HG03159 (cell line): ENCODE measurements around the gene PLCL2.
A peak's percentile ranks its signal among the peaks of the same experiment; 100 is the strongest.

Experiments used
- ATAC-seq: cut with Tn5 transposase; IDR thresholded peaks from one replicate; pipeline ENCODE4 v1.9.1; 2021; ENCODE audit warnings: mild to moderate bottlenecking, moderate library complexity; ENCODE audit not compliant: unreplicated experiment

The PLCL2 gene

DNA sequence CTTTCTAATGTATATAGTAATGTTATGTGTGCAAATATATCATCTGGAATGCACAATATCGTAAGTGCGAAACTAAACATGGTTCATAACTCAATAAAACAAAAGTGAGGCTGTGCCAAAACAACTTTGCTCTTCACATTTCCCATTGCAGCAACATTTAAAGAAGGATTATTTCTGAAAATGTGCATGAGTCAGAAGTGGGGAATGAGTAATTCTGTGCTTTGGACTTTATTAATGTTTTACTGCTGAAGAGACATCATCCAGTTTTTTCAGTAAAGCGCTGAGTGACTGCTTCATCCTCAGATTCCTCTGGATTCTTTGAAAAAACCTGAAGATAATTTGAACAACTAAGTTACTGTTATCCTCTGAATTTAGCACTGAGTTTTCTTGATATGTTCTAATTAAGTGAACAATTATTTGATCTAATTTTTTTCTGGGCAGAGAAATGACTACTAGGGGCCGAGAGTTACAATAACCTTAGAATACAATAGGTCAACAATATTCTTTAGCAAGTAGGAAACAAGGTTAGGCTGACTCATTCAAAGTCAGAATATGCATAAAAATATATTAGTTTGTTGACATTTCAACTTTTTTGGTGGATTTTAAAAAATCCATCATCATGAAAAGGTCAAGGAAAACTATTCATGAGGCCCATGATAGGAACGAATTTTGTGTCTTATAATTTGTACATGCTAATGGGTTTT is 20.0 kb upstream of the PLCL2 start:
- no peak for ATAC-seq

DNA sequence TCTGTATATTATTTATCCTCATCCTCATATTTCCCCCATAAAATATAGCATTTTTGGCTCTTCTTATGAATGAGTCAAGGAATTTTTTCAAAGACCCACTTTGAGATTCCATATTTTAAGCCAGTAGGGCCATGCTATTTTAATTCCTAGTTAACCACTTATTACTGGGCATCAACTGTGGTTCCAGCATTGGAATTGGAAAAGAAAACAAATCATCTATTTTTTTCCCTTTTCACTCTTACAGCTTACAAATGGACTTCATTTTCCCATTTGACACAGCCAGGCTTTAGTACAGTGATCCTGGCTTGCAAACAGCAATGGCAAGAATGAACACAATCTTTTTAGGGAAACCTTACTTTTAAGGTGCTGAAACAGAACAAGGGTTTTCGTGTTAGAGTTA is 19.4 kb upstream of the PLCL2 start:
- ATAC-seq = no peak

DNA sequence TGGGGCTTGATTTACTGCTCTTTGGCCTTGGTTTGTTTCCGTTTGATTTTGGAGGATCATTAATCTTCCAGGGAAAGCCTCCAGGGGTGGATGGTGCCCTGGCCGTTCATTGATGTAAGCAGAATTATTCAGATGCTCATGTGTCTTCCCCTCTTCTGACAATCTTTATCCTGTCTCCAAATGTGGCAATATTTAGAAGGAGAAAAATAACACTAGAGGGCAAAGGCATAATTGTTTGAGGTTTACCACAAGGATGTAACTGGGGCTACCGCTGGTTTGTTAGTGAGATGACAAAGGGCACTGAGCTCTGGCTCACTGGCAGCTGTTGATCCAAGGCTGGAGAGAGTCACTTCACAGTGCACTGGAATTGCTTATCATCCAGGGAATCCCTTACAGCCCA is 18.2 kb upstream of the PLCL2 start:
- ATAC-seq = no peak

DNA sequence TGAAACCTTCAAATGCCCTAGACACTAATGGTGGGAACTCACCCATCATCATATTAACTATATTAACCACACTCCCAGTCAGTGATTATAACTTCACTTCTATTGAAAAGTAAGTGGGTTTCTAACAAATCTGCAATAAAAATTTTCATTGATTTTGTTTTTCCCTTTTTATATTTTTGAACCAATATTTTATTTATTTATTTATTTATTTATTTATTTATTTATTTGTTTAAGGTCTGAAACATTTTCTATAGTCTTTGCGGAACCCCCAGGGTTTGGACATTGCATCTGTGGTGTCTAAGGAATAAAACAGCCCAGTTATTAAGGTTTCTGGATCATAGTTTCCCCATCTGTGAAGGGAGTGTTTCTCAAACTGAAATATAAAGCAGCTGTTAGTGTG is 16.2 kb upstream of the PLCL2 start:
- ATAC-seq = no peak

DNA sequence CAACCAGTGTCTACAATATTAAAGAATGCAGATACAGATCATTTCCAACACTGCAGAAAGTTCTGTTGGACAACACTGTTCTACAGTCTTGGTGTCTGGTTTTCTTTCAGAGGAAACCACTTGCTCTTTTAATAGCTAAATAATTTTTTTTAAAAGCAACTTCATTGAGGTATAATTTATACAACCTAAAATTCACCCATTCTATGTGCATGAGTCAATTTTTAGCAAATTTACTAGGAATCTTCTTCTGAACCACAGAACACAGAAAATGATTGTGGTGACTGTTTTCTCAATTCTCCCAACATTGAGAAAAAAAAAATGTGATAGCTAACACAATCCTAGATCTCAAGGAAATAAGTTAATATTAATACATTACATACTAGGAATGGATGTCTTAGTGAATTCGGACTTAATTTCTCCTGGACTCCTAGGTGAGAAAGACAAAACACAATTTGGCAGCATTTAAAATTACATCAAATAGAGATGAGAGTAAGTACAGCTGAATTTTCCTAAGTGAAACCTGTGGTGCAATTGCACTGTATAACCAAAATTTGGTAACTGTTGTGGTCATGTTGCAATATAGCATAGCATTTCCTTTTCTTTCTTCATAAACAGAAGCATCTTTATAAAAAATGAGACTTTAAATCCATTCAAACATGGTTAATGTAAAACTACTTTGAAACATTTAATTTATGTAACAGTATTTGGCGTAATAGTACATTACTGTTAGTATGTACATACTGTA is 15.3 kb upstream of the PLCL2 start:
- no peak for ATAC-seq

DNA sequence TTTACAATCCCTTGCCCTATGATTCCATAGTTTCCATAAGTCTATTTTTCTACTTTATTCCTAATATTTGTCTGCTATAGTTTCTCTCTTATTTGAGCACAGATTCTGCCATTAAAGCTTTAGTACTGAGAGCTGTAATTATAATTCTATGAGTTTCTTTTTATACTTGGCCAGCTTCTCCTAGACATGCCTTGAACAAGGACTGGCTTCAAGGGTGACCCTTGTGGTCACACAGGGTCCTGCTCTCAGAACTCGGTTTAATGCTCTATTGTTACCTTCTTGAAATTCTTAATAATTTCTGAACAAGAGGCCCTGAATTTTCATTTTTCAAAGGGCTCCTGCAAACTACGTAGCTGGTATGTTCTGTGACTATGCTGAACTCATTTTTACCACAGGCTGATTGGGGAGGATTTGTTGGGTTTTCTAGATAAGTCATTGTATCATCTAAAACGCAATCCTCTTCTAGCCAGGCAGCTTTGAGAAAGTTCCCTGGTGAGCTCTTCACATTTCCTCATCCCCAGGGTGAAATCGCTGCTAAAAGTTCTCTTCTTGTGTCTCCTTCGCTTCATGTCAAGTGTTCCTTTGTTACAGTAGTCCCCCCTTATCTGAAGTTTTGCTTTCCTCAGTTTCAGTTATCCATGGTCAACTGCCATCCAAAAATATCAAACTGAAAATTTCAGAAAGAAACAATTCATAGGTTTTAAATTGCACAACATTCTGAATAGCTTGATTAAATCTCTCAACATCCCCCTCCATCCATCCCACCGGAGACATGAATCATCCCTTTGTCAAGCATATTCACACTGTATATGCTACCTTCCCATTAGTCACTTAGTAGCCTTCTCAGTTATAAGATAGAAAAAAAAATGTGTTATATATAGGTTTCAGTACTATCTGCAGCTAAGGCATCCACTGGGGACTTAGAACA is 12.6 kb upstream of the PLCL2 start:
- no peak for ATAC-seq

DNA sequence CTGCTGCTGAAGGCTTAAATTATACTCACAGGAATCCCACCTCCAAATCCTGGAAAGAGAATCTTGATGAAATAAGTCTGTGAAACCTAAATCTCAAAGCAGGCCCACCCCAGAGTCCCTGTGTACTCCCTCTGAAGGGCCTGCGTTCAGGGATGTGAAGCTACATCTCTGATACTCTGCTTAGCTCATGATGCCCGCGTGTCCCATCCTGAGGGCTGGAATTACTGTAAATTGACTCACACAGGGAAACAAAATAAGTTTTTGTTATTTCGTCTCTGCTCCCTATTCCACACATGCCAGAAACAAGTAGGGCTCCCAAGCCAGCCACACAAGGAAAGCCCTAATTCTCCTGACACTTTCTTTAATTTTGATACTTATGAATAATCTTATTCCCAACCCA is 10.9 kb upstream of the PLCL2 start:
- ATAC-seq = no peak

DNA sequence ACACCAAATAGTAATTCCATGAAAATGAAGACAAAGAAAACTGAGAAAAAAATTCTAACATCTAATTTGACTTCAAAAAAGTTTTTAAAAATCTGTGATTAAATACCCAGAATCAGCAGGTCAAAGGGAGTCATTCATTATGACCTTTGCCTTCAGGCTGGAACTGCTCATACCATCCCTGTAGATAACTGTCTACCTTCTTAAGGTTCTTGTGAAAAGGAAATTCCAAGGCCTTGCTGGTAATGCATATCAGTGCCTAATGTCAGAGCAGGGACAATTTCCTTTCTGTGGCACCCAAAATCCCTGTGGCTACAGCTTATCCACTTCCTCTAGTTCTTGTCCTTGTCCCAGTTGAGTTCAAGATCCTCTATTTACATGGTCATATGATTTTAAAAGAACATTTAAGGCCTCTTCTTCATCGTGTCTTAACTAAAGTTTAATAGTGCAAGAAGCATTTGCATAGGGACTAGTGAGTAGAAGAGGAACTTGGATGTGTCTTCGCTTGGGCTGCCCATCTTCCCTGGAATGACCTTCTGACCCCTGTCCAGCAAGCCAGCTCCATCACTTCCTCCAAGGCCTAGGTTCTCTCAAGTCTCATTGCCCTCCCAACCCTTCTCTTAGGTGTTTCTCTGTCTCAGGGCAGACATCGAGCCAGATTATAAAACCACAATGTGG is 8.7 kb upstream of the PLCL2 start:
- no peak for ATAC-seq

DNA sequence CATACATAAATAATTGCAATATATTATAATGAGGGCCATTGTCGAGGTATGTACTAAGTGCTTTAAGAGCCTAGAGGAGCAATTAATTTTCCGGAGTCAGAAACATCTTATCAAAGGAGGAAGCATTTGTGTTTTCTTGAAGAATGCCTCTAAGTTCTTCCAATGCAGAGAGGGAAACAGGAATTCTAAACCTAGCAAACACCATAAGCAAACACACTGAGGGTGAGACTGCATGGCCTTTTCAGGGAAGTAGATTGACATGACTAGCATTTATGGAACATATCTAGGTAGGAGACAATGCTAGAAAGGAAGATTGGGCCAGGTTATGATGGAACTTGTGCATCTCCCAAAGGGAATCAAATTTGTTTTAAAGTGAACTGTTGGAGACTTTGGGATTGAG is 7.2 kb upstream of the PLCL2 start:
- no peak for ATAC-seq

DNA sequence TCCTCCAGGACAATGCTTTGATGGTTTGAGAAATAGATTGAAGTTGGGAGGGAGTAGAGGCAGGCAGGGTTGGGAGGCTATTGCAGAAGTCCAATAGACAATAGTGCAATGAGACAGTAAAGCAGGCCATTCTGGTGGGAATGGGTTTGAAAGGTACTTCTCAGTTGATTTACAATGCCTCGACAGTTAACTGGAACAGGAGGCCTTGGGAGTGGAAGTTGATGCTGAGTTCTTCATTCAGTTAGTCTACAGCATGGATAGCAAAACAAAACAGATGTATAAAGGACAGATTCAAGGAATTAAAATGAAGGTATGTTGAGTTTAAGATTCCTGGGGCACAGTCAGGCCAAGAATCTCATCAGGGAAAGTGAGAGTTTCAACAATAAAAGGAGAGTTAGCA is 6.8 kb upstream of the PLCL2 start:
- no peak for ATAC-seq

DNA sequence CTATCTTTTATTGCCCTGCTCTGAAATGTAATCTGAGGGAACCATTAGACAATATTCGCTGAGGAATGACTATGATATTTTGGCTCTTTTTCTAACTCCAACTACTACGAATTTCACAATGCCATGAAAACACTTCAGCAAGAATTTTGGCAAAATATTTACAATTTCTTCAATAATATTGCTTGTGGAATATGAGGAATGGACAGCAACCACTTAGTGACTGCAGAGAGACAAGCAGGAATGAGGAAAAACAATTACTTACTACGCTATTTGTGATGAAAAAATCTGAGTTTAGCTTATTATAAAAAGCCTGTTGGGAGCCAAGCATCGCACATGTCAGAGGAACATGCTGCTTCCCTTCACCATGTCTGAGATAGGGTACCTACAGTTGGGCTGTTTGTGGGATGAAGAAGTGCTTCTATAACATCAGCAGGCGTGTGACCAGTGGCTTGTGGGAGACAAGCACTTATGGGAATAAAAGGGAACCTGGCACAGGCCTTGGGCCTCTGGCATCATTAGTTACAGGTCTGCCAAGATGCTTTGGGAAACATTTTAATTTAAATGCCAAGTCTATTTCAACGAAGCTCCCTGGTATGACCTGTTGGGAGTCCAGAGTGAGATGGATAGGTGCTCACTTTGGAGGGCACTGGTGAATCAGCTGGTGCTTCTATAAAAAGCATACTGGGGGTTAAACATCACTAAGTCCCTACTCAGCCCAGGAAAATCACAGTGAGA is 2.7 kb upstream of the PLCL2 start:
- no peak for ATAC-seq

DNA sequence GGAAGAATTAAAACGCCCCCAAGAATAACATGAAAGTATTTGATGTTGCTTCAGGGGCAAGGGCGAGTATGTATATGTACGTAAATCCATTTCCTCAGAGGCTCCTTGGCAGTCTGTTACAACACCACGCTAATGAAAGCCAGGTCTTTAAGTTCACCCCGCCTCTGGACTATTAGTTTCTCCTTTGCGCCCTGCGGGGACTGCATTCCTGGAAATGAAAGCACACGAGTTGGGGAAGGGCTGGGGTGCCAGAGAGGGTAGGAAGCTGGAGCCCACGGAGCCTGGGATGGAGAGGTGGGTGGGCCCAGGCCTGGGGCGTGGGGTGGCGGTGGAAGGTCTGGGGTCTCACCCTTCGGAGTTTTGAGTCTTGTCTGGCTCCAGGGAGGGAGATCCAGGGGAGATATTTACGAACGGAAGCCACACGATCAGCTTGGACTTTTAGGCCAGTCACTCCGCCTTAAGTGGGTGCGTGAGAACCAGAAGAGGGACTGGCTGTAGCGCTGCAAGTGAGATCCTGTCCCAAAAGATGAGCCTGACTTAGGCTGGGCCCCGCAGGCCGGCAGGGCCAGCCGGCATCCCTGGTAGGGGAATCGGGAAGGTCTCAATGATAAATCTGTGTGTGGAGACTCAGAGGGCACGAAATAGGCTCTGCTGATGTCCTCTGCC is 1.6 kb upstream of the PLCL2 start:
- ATAC-seq = no peak

DNA sequence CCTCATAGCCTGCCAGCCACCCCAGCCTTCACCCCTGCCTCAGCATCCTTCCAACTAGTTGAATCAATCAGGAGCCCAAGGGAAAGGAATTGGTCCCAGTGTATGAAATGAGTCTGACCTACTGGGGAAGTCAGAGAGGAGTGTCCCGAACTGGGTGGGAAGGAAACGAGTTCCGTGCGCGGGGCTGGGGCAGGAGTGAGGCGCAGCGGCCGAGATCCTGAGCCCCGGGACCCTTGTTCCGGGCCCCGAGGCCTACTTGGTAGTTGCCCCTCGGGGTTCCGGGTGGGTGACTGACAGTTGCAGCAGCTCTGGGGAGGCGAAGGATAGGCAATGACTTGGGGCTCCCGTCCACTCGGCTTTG is 1.1 kb upstream of the PLCL2 start:
- no peak for ATAC-seq

DNA sequence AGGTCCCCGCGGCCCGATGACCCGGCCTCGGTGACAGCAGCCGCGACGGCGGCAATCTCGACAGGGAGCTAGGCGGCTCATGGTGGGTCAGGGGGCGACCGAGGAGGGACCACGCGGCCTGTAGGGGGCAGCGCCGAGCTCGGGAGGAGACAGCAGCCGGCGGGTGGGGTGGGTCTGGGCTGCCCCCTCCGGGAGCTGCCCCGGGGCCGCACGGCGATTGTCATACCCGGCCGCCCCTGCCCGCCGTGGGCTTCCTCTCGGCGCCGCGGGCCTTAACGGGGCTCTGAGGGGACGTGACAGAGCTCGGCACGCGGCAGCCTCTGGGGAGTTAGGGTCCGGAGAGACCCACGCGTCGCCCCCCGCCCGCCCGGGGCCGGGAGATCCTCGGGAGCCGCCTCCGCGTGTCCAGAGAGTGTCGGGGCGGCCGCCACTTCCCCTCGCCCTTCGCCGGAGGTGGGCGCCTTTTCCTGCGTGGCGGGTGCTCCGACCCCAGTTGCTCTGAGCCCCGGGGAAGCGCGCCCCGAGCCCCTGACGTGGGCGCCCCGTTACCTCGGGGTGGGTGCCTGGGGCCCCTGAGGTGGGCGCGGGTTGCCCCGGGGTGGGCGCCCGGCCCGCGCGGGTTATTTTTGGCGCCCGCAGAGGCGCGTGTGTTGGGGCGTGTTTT is 539 bp upstream of the PLCL2 start:
- peak; percentile 40 for ATAC-seq

DNA sequence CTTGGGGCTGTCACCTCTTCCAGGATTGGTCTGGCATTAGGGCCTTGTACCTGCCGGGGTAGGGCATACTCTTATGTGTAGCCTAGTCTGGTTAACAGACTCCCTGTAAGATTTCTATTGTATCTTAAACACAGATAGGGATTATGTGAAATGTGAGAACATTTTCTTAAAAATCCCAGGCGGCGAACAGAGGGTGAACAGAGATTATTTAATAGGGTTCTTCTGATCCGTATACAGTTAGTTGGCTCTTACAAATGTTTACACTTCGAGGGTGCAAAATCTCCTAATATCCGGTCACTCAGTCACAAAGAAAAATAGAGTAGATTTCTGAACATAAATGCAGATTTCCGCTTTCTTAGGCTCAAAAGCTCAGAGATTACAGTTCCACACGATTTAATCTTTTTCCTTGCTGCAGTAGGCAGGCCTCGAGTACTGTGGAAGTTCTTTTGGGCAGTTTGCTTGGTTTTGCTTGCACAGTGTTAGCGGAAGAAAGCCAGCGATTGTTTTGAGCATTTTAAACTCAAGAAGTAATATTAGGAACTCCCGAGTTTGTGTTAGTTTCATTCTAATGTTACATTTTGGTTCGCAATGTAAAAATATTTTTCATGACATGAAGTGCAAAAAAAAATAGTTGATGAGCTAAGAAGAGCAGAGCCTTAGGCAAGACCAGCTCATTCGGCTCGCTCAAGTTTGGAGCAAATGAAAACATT is 993 bp downstream of the PLCL2 start:
- ATAC-seq = peak; percentile 36

DNA sequence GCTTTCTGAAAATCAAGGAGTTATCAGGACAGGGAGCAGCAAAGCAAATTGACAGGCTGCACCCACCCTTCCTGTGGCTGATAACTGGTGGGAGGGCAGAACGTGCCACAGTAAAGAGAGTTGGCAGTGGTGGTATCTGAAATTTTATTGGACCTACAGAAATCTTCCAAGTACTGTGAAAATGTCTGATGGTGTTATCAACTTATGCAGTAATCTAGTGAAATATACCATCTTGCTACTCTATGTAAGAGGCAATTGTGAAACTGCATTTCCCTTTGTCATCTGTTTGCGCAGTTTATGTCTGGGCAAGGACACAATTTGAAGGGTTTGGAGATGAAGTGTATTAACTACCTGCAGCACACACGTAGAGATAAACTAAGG is 1.5 kb downstream of the PLCL2 start:
- no peak for ATAC-seq

DNA sequence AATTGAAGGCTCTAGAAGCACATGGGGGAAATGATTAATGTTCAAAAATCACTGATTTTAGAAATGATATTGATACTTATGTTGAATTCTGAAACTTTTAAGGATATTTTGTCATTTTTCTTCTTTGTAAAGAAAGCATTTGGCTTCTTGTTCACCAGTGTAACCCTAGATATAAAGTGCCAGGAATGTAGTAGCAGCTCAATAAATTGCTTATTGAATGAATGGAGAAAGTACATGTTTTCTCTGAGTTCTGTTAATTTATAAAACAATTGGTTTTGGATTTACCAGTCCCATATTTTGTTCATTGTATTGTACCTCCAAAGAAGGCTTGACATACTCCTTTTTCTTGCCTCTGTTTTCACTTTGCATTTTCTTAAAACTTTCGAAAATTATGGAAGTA is 2.4 kb downstream of the PLCL2 start:
- no peak for ATAC-seq

DNA sequence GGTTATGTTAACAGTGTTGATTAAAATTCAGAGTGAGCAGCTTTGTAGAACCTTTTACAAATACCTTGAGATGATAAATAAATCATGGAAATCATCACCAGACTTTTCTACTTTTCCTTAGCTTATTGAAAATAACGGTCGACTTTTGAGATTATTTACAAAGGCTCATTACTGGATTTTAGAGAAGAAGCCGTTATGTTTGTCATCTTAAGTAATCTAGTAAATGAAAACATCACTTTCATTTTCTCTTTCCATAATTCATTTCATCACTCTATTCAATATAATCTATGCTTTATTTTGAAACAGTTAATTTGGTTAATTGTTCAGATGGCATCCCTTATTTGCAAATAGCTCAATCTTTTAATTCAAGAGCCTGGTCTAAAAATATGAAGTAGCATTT is 3.6 kb downstream of the PLCL2 start:
- ATAC-seq = no peak
